GM12878 (cell line): ENCODE data around the gene HOOK2. TPM values are rescaled to one million over a fixed set of nuclear protein-coding genes. Genes with fewer than 3 reads are reported as not detected.
A peak's percentile ranks its signal among the peaks of the same experiment; 100 is the strongest.

ENCODE experiments used
- ATAC-seq: fragments of 200-7000 bp; cut with Tn5 transposase; 3 replicates; pipeline ENCODE4 v1.9.1; 2020; ENCODE audit warnings: mild to moderate bottlenecking, moderate library complexity
- BruUV-seq: library from RNA; stranded (reverse); fragments of 400-500 nt; replicated peaks from 2 replicates; lab custom pipeline; 2021; lab: Mats Ljungman, UMichigan
- CTCF ChIA-PET: fragments of 300-600 bp; sonication (Branson Sonifier 250); formaldehyde crosslinking; extraction: SDS; loops from one replicate; lab custom pipeline; 2021; ENCODE audit warnings: inconsistent platforms; lab: Yijun Ruan, JAX
- POLR2A ChIA-PET: fragments of 350-600 bp; formaldehyde crosslinking; extraction: SDS; loops from one replicate; lab custom pipeline; 2021; ENCODE audit warnings: inconsistent platforms; lab: Charles Lee
- RAD21 ChIA-PET: fragments of 300-600 bp; sonication (Branson Sonifier 250); formaldehyde crosslinking; loops from one replicate; lab custom pipeline; 2023; ENCODE audit warnings: antibody characterized with exemption; ENCODE audit not compliant: unreplicated experiment; lab: Charles Lee
- SMC1A ChIA-PET: fragments of 300-600 bp; sonication (Branson Sonifier 250); formaldehyde crosslinking; loops from one replicate; lab custom pipeline; 2023; ENCODE audit not compliant: unreplicated experiment, uncharacterized antibody; lab: Charles Lee
- DNase-seq: peaks from one replicate; pipeline ENCODE4 v3.0.0-alpha.2; 2011; ENCODE audit warnings: low read depth, low spot score
- FAIRE-seq: peaks from 3 replicates; lab custom pipeline; 2011; peaks lifted over from hg19 to GRCh38; lab: Jason Lieb, UNC
- H2AFZ ChIP-seq: 2 replicates; pipeline ENCODE4 v1.6.0; 2011; ENCODE audit warnings: low read depth, low read length, control low read depth; ENCODE audit not compliant: control insufficient read depth
- H3K27ac ChIP-seq: 2 replicates; pipeline ENCODE4 v1.5.1; 2011; ENCODE audit warnings: control low read depth; ENCODE audit not compliant: control insufficient read depth, insufficient read depth
- H3K27me3 ChIP-seq, 2 experiments: replicated peaks in 1 of 2; 2 replicates each; pipeline versions ENCODE4 v1.6.0 to v1.6.1; 2011; ENCODE audit warnings: low read length in 1 of 2; ENCODE audit not compliant: control insufficient read depth in 2 of 2, insufficient read depth in 2 of 2
- H3K36me3 ChIP-seq, 2 experiments: 2 replicates each; pipeline ENCODE4 v1.5.1; 2011; ENCODE audit warnings: low read length in 1 of 2; ENCODE audit not compliant: control insufficient read depth in 2 of 2, insufficient read depth in 2 of 2
- H3K4me1 ChIP-seq: 2 replicates; pipeline ENCODE4 v1.6.1; 2011; ENCODE audit warnings: mild to moderate bottlenecking, low read length, moderate library complexity, mixed read lengths; ENCODE audit not compliant: control insufficient read depth, insufficient read depth
- H3K4me2 ChIP-seq: 2 replicates; pipeline ENCODE4 v1.6.0; 2011; ENCODE audit warnings: control low read depth; ENCODE audit not compliant: control insufficient read depth, insufficient read depth
- H3K4me3 ChIP-seq: fragments of 200-600 bp; sonication (generic); 2 replicates; pipeline ENCODE4 v1.5.1; 2016
- H3K79me2 ChIP-seq: 2 replicates; pipeline ENCODE4 v1.6.0; 2011; ENCODE audit warnings: low read length; ENCODE audit not compliant: control insufficient read depth, insufficient read depth
- H3K9ac ChIP-seq: 2 replicates; pipeline ENCODE4 v1.8.0; 2011; ENCODE audit warnings: low read length, control low read depth, mixed read lengths; ENCODE audit not compliant: control insufficient read depth, insufficient read depth
- H3K9me3 ChIP-seq: replicated peaks from 3 replicates; pipeline ENCODE4 v1.5.1; 2011; ENCODE audit warnings: mild to moderate bottlenecking, low read length; ENCODE audit not compliant: control insufficient read depth, insufficient read depth
- H4K20me1 ChIP-seq: 2 replicates; pipeline ENCODE4 v1.6.0; 2011; ENCODE audit not compliant: control insufficient read depth, insufficient read depth
- ASH2L ChIP-seq: fragments of 300-600, 200-600 bp; sonication (generic); IDR thresholded peaks from 2 replicates; pipeline ENCODE4 v1.6.1; 2017; ENCODE audit warnings: low read depth, mild to moderate bottlenecking, borderline replicate concordance
- BACH1 ChIP-seq: fragments of 450-650 bp; IDR thresholded peaks from 2 replicates; pipeline ENCODE4 v1.6.1; 2017; ENCODE audit warnings: mild to moderate bottlenecking, borderline replicate concordance
- CREM ChIP-seq: IDR thresholded peaks from 2 replicates; pipeline ENCODE4 v1.6.1; 2014; ENCODE audit warnings: antibody characterized with exemption, low read depth
- FOXK2 ChIP-seq: fragments of 450-650 bp; IDR thresholded peaks from 2 replicates; pipeline ENCODE4 v1.6.1; 2017; ENCODE audit warnings: mild to moderate bottlenecking, moderate library complexity
- KDM1A ChIP-seq: fragments of 200-600 bp; sonication (generic); IDR thresholded peaks from 2 replicates; pipeline ENCODE4 v1.6.1; 2016; ENCODE audit warnings: borderline replicate concordance
- NR2F1 ChIP-seq: fragments of 450-650 bp; conservative IDR thresholded peaks from 2 replicates; pipeline ENCODE4 v1.6.1; 2017; ENCODE audit warnings: mild to moderate bottlenecking
- RB1 ChIP-seq: fragments of 450-650 bp; formaldehyde crosslinking; IDR thresholded peaks from 2 replicates; pipeline ENCODE4 v1.6.1; 2017; ENCODE audit warnings: mild to moderate bottlenecking, borderline replicate concordance
- SMC3 ChIP-seq: IDR thresholded peaks from 2 replicates; pipeline ENCODE4 v1.6.1; 2011; ENCODE audit warnings: low read length, improper control_type of control experiment, borderline replicate concordance
- SREBF1 ChIP-seq: IDR thresholded peaks from 2 replicates; pipeline ENCODE4 v1.6.1; 2012; ENCODE audit warnings: mild to moderate bottlenecking, low read length
- WGBS: methylation state at CpG from one replicate; pipeline ENCODE4 v1.1.6; 2016; ENCODE audit warnings: low lambda C conversion rate; ENCODE audit not compliant: insufficient replicate concordance, insufficient coverage; ENCODE audit errors: missing lambda C conversion rate; 5-methylcytosine and 5-hydroxymethylcytosine counted together
- in situ Hi-C: fragments of 300-500 bp; cut with MboI; formaldehyde crosslinking; loops from 9 replicates; pipeline ENCODE4 v1.14.3; 2018; ENCODE audit warnings: mixed read lengths
- intact Hi-C: fragments of 100-400 bp; cut with micrococcal nuclease; formaldehyde crosslinking; loops from one replicate; pipeline ENCODE4 v1.14.2; 2022; ENCODE audit not compliant: unreplicated experiment
- polyA plus RNA-seq, 11 experiments: library from polyadenylated mRNA; depleted of rRNA in 4 of 11; unstranded in 6 of 11; stranded (reverse) in 5 of 11; fragments of >200 nt; fragmentation: Nextera tagmentation in 4 of 11; fragmentation: Illumina TruSeq in 1 of 11; extraction: Ambion mirVana in 4 of 11; extraction: Trizol in 1 of 11; gene quantifications; 1 replicate in 1 of 11; 2 replicates in 10 of 11; pipeline versions ENCODE4 v1.2.1 to v1.2.3, GENCODE V29; 2011 to 2016; ENCODE audit warnings: inconsistent platforms in 2 of 11, missing spikeins in 2 of 11, low read depth in 1 of 11
- total RNA-seq, 4 experiments: library from RNA; depleted of rRNA in 3 of 4; stranded (reverse); fragments of >200 nt in 3 of 4; fragmentation: Illumina TruSeq in 1 of 4; extraction: Trizol in 1 of 4; gene quantifications; 2 replicates each; pipeline versions ENCODE4 v1.2.1 to v1.2.3, GENCODE V29; 2013 to 2021
- TF ChIP-seq, protein P1 (sequence below): fragments of 450-650 bp; IDR thresholded peaks from 2 replicates; pipeline ENCODE4 v1.6.1; 2017; ENCODE audit warnings: antibody characterized with exemption, mild to moderate bottlenecking, moderate library complexity
- TF ChIP-seq, protein P2 (sequence below), 3 experiments: IDR thresholded peaks in 2 of 3; conservative IDR thresholded peaks in 1 of 3; 2 replicates each; pipeline ENCODE4 v1.5.1; 2011; ENCODE audit warnings: low read depth in 3 of 3, low read length in 3 of 3, mild to moderate bottlenecking in 3 of 3, control low read depth in 2 of 3, moderate library complexity in 2 of 3, inconsistent platforms in 1 of 3, mixed read lengths in 1 of 3; ENCODE audit not compliant: control insufficient read depth in 2 of 3, insufficient read depth in 1 of 3; ENCODE audit errors: extremely low read depth in 1 of 3
- TF ChIP-seq, protein P3 (sequence below): fragments of 450-650 bp; IDR thresholded peaks from 2 replicates; pipeline ENCODE4 v1.6.1; 2018; ENCODE audit warnings: borderline replicate concordance, mild to moderate bottlenecking; ENCODE audit not compliant: partially characterized antibody
- TF ChIP-seq, protein P4 (sequence below): IDR thresholded peaks from 2 replicates; pipeline ENCODE4 v1.6.1; 2011; ENCODE audit warnings: borderline replicate concordance, low read depth, mild to moderate bottlenecking, moderate library complexity, mixed read lengths, low read length; ENCODE audit not compliant: insufficient read depth; ENCODE audit errors: extremely low read length

The HOOK2 gene
- total and polyA plus RNA-seq, 10 of the 15 experiments (the other 5 are each of a cell fraction or from before 2014, with no cell fraction given): 1.5 to 9.6 (median 6.2) TPM

DNA sequence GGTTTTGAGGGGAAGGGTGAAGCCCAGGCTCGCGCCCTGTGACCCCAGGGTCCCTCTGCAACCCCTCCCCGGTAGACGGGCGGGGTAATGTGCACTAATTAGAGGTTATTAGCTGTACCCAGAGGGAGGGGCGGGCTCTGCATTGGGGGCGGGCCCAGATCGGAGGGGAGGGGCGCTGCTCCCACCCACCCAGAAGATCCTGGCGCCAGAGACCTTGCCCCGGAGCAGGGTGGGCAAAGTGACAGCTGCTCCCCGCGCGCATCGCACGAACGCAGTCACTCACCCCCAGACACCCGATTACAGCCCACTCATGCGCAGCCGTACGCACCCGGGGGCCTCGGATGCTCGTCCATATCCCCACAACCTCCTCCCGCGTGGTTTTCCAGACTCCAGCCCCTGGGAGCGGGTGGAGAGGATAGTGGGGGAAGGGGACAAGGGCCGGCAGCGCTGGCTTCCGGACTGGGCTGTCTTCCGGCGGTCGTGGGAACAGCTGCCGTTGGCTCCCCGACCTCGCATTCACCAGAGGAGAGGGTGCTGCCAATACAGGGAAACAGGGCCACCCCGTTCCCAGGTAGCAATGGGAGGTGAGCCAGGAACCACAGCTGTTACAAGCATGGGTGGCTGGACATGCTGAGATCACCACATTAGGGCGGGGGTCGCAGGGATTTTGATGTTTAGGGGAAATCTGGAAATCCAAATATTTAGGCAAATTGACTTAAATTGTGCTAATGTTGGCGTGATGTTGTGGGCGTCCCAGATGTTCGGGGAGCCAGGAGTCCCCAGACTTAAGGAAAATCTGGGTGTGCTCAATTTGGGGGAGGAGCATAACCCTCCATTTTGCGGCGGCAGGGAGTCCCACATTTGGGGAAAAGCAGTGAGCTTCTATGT is 2.9 kb upstream of the HOOK2 start:
- H3K4me1 ChIP-seq: peaks cover 34% of the 10 kb centered on the region
- BruUV-seq: no TSS peak
- H3K4me2 ChIP-seq: peak overlapping the region; percentile 99
- peaks cover 9% of the 10 kb centered on the region for H3K79me2 ChIP-seq
- H4K20me1 ChIP-seq: no peaks in the 10 kb centered on the region
- in situ Hi-C loops: no loop called here
- H2AFZ ChIP-seq: peak overlapping the region; percentile 84
- peak; percentile 41 for ATAC-seq
- H3K9ac ChIP-seq: peak overlapping the region; percentile 94
- ChIA-PET RAD21 (interaction anchor here (0.6 to 4.8 kb wide), 10 partner anchors 9 to 1210 kb away, joined by 3 to 303 read pairs (median 4); partner anchors contain the start of genes GCDH, JUNB and RNASEH2A), SMC1A (interaction anchor here (1.0 to 8.4 kb wide), 8 partner anchors 9 to 187 kb away, joined by 3 to 240 read pairs (median 4); partner anchors contain the start of gene JUNB), POLR2A (interaction anchor here (0.5 to 9.3 kb wide), 8 partner anchors 10 to 421 kb away, joined by 3 to 303 read pairs (median 5); partner anchors contain the start of genes DNASE2, JUNB and RNASEH2A), CTCF (interaction anchor here (0.8 to 12.1 kb wide), 14 partner anchors 9 to 187 kb away, joined by 3 to 537 read pairs (median 6); partner anchors contain the start of genes DHPS, JUNB, MAN2B1 and PRDX2)
- intact Hi-C loops: loop anchor here (1.0 kb wide), 1 partner anchor 13 kb away; the partner anchor contains the start of gene JUNB
- H3K9me3 ChIP-seq: no peaks in the 10 kb centered on the region
- H3K27me3 ChIP-seq: no peaks in the 10 kb centered on the region
- H3K4me3 ChIP-seq: peak overlapping the region; percentile 76
- DNase-seq: no peak
- H3K27ac ChIP-seq: peak overlapping the region; percentile 91
- 1% methylated on average over 39 of the region's 44 CpGs for WGBS
- FAIRE-seq: peak; percentile 57
- H3K36me3 ChIP-seq: no peaks in the 10 kb centered on the region
- TF ChIP-seq, protein P1, sequence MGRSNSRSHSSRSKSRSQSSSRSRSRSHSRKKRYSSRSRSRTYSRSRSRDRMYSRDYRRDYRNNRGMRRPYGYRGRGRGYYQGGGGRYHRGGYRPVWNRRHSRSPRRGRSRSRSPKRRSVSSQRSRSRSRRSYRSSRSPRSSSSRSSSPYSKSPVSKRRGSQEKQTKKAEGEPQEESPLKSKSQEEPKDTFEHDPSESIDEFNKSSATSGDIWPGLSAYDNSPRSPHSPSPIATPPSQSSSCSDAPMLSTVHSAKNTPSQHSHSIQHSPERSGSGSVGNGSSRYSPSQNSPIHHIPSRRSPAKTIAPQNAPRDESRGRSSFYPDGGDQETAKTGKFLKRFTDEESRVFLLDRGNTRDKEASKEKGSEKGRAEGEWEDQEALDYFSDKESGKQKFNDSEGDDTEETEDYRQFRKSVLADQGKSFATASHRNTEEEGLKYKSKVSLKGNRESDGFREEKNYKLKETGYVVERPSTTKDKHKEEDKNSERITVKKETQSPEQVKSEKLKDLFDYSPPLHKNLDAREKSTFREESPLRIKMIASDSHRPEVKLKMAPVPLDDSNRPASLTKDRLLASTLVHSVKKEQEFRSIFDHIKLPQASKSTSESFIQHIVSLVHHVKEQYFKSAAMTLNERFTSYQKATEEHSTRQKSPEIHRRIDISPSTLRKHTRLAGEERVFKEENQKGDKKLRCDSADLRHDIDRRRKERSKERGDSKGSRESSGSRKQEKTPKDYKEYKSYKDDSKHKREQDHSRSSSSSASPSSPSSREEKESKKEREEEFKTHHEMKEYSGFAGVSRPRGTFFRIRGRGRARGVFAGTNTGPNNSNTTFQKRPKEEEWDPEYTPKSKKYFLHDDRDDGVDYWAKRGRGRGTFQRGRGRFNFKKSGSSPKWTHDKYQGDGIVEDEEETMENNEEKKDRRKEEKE: no peak
- TF ChIP-seq, protein P2, sequence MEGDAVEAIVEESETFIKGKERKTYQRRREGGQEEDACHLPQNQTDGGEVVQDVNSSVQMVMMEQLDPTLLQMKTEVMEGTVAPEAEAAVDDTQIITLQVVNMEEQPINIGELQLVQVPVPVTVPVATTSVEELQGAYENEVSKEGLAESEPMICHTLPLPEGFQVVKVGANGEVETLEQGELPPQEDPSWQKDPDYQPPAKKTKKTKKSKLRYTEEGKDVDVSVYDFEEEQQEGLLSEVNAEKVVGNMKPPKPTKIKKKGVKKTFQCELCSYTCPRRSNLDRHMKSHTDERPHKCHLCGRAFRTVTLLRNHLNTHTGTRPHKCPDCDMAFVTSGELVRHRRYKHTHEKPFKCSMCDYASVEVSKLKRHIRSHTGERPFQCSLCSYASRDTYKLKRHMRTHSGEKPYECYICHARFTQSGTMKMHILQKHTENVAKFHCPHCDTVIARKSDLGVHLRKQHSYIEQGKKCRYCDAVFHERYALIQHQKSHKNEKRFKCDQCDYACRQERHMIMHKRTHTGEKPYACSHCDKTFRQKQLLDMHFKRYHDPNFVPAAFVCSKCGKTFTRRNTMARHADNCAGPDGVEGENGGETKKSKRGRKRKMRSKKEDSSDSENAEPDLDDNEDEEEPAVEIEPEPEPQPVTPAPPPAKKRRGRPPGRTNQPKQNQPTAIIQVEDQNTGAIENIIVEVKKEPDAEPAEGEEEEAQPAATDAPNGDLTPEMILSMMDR (IDR thresholded peaks at IDR 0.05 in 2 of 3, conservative IDR thresholded peaks at IDR 0.05 in 1 of 3; ENCODE audit: control insufficient read depth in 2 of 3, extremely low read depth in 1 of 3, insufficient read depth in 1 of 3, low read depth in 3 of 3, low read length in 3 of 3): no peak
- TF ChIP-seq ASH2L (no peak), NR2F1 (no peak), RB1 (no peak), BACH1 (peak; percentile 10; the same call in 1 of the 2 replicates), SREBF1 (no peak), KDM1A (no peak), FOXK2 (no peak), SMC3 (no peak), CREM (no peak)
- TF ChIP-seq, protein P3, sequence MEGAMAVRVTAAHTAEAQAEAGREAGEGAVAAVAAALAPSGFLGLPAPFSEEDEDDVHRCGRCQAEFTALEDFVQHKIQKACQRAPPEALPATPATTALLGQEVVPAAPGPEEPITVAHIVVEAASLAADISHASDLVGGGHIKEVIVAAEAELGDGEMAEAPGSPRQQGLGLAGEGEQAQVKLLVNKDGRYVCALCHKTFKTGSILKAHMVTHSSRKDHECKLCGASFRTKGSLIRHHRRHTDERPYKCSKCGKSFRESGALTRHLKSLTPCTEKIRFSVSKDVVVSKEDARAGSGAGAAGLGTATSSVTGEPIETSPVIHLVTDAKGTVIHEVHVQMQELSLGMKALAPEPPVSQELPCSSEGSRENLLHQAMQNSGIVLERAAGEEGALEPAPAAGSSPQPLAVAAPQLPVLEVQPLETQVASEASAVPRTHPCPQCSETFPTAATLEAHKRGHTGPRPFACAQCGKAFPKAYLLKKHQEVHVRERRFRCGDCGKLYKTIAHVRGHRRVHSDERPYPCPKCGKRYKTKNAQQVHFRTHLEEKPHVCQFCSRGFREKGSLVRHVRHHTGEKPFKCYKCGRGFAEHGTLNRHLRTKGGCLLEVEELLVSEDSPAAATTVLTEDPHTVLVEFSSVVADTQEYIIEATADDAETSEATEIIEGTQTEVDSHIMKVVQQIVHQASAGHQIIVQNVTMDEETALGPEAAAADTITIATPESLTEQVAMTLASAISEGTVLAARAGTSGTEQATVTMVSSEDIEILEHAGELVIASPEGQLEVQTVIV: no peak
- TF ChIP-seq, protein P4, sequence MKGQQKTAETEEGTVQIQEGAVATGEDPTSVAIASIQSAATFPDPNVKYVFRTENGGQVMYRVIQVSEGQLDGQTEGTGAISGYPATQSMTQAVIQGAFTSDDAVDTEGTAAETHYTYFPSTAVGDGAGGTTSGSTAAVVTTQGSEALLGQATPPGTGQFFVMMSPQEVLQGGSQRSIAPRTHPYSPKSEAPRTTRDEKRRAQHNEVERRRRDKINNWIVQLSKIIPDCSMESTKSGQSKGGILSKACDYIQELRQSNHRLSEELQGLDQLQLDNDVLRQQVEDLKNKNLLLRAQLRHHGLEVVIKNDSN: no peak
